KBM-7 (cell line): Measurements from ENCODE around the gene RSBN1L.
A peak's percentile ranks its signal among the peaks of the same experiment; 100 is the strongest.
"Not testable (repeated sequence)": the region's sequence is repeated elsewhere in the genome, so short reads cannot be mapped to it uniquely, and the experiment has no call there.

Source experiments
- DNase-seq: peaks from one replicate; pipeline ENCODE4 v3.0.0-alpha.2; 2015
- in situ Hi-C: fragments of 300-500 bp; cut with MboI; formaldehyde crosslinking; loops from 2 replicates; pipeline ENCODE4 v1.14.3; 2020; ENCODE audit warnings: low sequenced_read_pairs, low pct_unique_long_range_greater_than_20kb, mixed read lengths

The RSBN1L gene

DNA sequence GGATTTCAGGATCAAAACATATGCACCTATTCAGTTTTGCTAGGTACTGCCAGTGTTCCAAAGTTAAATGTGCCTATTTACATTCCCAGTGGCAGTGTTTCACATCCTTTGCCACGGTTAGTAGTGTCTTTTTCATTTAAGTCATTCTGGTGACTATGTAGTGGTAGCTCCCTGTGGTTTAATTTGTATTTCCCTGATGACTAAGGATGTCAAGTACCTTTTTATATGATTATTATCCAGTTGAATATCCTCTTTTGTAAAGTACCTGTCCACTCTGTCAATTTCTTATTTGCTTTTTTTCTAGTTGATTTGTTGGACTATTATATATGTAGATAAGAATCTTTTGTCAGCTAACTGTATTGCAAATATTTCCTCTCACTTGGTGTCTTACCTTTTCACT is 56.9 kb downstream of the RSBN1L start:
- in situ Hi-C loops: no loop called here

DNA sequence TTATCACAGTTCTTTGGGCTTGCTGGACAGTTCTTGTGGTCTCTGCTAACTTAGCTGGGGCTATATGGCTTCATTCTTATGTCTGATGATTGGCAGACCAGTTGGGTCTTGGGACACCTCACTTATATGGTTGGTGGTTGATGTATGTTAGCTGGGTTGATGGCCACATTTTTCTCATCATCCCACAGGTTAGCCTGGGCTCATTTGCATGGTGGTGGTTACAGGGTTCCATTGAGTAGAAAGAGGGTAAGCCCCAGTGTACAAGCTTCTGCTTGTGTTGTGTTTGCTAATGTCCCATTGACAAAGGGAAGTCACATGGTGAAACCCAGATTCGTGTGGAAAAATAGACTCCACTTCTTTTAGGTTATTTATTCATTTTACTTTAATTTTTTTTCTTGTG is 61.3 kb downstream of the RSBN1L start:
- in situ Hi-C loops: no loop called here
- no peak for DNase-seq

More for the DNA sequence above, 56.9 kb downstream of the RSBN1L start:
- DNase-seq: no peak

DNA sequence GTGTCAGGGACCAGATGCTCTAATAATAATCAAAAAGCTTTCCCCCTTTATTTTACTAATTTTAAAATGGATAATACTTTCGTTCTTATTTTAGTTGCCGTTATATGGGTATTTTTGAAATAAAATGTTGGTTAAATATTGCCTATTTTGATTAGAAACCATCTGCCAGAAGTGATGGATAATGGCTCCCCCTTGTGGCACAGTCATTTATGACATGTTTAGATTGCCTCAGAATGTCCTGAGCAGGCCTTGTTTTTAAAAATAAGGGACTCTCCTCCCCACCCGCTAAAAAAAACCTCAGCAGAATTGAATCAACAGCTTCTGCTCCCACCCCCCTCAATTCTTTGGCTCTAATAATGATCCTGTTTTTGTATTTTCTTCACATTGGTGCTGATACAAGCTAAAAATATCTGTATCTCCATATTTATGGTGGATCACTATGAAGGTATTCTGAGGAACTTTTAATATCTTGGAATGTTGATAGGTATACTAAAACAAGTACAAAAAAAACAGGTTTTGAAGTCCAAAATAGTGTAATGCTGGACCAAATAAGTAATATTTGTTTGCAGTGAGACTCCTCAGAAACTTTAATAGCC is 63.1 kb downstream of the RSBN1L start:
- in situ Hi-C loops: no loop called here
- peak; percentile 79 for DNase-seq

- no peak for DNase-seq
- in situ Hi-C loops: no loop called here
Observed at GRCh38 chr7:77760809-77761453, 64.7 kb downstream of the RSBN1L start.

GRCh38 chr7:77765481-77765880 is 69.2 kb downstream of the RSBN1L start:
- DNase-seq: no peak
- in situ Hi-C loops: no loop called here

DNA sequence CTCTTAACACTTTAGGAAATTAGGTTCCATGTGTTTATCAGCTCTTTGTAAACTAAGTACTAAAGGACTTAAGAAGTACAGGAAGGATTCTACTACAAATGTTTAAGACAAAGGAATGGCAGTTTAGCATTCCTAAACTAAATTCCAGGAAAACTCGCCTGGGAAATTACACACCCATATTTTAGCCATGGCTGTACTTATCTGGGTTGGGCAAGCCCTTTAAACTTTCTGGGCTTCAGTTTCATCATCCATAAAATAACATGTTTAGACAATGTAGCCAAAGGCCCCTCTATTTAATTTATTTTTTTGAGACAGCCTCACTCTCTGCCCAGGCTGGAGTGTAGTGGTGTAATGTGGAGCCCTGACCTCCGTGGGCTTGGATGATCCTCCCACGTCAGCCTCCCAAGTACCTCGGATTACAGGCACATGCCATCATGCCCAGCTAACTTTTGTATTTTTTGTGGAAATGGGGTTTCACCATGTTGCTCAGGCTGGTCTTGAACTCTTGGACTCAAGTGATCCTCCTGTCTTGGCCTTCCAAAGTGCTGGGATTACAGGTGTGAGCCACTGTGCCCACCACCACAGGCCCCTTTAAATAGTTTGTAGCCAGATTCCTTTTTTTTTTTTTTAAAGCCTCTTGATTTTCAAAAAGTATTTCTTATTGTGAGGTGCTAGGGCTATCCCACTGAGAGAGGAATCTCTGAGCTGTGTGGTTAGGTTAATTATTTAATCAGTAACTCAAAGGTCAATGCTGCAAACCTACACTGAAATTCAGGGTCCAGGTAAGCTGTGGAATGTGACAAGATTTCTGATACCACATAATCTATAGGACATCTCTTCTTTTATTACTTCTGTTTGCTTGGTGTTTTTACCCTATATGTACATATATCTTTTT is 69.9 kb downstream of the RSBN1L start:
- DNase-seq: no peak
- in situ Hi-C loops: no loop called here

DNA sequence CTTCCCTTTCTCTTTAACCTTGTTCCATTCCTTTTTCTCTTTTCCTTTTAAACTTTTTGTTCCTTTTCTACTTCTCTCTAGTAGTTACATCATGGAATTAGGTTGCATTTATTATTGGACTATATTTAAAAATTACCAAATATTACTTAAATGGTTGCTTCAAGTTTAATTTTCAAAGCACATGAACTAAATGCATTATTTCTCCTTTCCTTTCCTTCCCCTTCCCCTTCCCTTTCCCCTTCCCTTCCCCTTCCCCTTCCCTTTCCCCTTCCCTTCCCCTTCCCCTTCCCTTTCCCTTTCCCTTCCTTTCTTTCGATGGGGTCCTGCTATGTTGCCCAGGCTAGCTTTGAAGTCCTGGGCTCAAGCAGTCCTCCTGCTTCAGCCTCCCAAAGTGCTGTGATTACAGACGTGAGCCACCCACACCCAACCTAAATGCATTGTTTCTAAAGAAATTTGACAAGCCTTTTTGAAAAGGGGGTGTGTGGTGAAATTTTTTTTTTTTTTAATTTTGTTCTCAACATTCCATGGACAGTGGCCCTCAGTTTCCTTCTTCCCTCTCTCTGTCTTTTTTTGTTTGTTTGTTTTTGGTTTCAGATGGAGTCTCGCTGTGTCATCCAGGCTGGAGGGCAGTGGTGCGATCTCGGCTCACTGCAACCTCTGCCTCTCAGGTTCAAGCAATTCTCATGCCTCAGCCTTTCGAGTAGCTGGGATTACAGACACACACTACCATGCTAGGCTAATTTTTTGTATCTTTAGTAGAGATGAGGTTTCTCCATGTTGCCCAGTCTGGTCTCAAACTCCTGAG is 70.7 kb downstream of the RSBN1L start:
- DNase-seq: no peak
- in situ Hi-C loops: no loop called here

DNA sequence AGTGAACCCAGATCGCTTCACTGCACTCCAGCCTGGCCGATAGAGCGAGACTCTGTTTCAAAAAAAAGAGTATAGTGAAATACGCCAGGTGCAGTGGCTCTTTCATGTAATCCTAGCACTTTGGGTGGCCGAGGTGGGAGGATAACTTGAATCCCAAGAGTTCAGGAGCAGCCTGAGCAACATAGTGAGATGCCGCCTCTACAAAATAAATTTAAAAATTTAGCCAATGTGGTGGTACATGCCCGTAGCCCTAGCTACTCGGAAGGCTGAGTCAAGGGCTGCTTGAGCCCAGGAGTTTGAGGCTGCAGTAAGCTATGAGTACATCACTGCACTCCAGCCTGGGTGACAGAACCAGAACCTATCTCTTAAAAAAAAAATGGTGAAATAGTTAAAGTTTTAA is 74.1 kb downstream of the RSBN1L start:
- in situ Hi-C loops: no loop called here
- DNase-seq: no peak

GRCh38 chr7:77771901-77772300 is 75.6 kb downstream of the RSBN1L start:
- in situ Hi-C loops: no loop called here
- no peak for DNase-seq

GRCh38 chr7:77778535-77778934 is 82.3 kb downstream of the RSBN1L start:
- no peak for DNase-seq
- in situ Hi-C loops: no loop called here

GRCh38 chr7:77782383-77782782 is 86.1 kb downstream of the RSBN1L start:
- in situ Hi-C loops: no loop called here

GRCh38 chr7:77783111-77783510 is 86.9 kb downstream of the RSBN1L start:
- no peak for DNase-seq
- in situ Hi-C loops: no loop called here

More at GRCh38 chr7:77782383-77782782, 86.1 kb downstream of the RSBN1L start:
- DNase-seq: no peak

- in situ Hi-C loops: no loop called here
- DNase-seq: no peak
Observed at GRCh38 chr7:77783545-77783944, 87.3 kb downstream of the RSBN1L start.

- in situ Hi-C loops: not testable (repeated sequence)
- peak; percentile 32 for DNase-seq
Observed at GRCh38 chr7:77784426-77784825, 88.2 kb downstream of the RSBN1L start.

DNA sequence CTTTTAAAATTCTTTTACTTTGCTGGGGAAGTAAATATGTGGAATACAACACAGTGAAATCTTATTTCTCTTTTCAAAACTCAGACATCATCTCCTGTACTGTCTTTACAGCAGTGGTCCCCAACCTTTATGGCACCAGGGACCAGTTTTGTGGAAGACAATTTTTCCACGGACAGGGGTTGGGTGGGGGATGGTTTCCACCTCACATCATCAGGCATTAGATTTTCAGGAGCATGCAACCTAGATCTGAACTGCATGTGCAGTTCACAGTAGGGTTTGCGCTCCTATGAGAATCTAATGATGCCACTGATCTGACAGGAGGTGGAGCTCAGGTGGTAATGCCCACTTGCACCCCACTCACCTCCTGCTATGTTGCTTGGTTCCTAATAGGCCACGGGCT is 89.8 kb downstream of the RSBN1L start:
- DNase-seq: no peak
- in situ Hi-C loops: no loop called here

GRCh38 chr7:77786741-77787140 is 90.5 kb downstream of the RSBN1L start:
- no peak for DNase-seq
- in situ Hi-C loops: no loop called here

- DNase-seq: no peak
- in situ Hi-C loops: no loop called here
Observed at GRCh38 chr7:77788327-77788902, 92.2 kb downstream of the RSBN1L start.

GRCh38 chr7:77791336-77791735 is 95.1 kb downstream of the RSBN1L start:
- no peak for DNase-seq
- in situ Hi-C loops: no loop called here

DNA sequence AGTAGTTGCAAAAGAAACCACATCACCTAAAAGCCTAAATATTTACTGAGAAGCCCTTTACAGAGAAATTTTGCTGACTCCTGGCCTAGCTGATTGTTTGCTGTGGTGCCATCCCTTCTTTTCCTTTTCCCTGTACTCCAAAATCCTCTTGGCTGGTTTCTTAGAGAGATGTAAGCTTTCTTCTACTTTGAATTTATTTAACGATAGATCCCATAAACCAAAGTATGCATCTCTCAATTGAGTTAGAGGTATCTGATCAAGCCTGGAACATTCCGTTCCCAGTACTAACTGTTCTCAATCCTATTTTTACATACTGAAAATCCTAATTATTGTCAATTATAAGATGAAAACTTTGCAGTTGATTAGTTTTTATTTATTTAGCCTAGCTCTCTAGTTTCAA is 95.7 kb downstream of the RSBN1L start:
- in situ Hi-C loops: no loop called here
- DNase-seq: no peak
